HT1080 (cell line): ENCODE data around the gene CDADC1. TPM values are rescaled to one million over a fixed set of nuclear protein-coding genes. Genes with fewer than 3 reads are reported as not detected.

Experiments used
- DNase-seq: peaks from one replicate; pipeline ENCODE4 v3.0.0-alpha.2; 2015; ENCODE audit warnings: low read depth
- polyA plus RNA-seq, 2 experiments: library from polyadenylated mRNA; depleted of rRNA; stranded (reverse); fragments of >200 nt; gene quantifications; 2 replicates each; pipeline ENCODE4 v1.2.3, GENCODE V29; 2015
- total RNA-seq: library from RNA; depleted of rRNA; stranded (reverse); fragments of >200 nt; shearing (Covaris generic); gene quantifications from 2 replicates; pipeline ENCODE4 v1.2.3, GENCODE V29; 2014; rRNA removed

Gene CDADC1
- 1.3 and 2.8 TPM in 2 replicates for total RNA-seq
- 3.3 TPM in 2 replicates for polyA plus RNA-seq (2015; cell fraction: cytosol; rRNA removed)
- 2.5 and 3.5 TPM in 2 replicates for polyA plus RNA-seq (2015; cell fraction: nucleus; rRNA removed)

DNA sequence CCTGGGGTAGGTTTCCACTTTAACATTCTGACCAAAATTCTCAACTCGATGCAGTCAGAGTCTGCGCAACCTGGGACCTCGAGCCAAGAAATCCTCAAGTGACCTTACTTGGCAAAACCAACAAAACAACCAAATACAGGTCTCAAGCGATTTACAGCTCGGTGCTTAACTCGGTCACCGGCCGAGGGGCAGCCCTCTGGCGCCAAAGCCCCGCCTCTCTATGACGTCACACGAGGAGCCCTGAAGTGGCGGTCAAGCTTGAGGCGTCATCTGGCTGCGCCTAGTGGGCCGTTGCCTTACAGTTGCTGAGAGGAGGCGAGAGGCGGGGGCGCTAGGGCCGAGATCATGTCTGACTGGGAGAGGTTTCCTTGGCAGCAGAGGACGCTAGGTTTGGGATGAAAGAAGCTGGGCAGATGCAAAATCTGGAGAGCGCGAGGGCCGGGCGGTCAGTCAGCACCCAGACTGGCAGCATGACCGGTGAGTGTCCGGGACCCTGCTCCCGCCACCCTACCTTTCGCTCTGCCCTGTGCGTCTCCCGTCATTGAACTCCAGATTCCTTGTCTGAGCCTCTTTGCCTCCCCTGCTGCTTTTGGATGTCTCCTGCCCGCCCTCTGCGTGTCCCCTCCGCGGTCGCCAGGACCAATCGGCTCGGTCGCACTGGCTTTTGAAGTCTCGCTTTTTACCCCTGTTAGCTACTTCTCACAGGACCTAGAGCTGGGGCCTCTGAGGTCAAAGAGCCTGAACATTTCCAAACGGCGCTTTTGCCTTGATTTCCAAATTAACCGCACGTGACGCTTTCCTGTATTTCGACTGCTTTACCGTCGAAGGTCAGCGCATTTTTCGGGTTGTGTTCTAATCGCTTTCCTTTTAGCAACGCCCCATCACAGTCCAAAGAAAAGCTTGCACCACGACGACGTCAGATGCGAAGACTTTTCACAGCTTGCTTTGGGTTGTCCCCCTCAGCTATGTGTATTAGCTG, at the start of gene CDADC1:
Gene CDADC1 (plus strand): TSS at position 283 of the 979 bp plus-strand sequence. CDS start 113 bp downstream, at position 396.
- DNase-seq, result peak; percentile 91

DNA sequence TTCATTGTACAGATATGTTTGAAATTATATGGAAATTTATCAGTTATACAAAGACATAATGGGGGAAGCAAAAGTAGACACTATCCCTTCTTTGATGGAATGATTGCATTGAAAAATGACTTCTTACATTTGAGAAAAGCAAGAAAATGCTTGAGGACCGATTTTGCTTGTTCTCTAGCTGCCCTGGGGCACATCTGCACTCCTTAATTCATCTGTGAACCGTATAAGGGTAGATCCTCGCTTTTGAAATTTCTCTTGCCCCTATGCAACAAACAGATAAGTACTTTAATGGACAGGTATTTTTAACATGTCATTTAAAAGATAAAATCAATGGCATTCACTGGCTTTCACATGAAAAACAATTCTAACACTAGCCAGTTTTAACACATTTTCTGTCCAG, 41.1 kb upstream of the CDADC1 start:
- no peak for DNase-seq

GRCh38 chr13:49208619-49209018, 39.1 kb upstream of the CDADC1 start:
- DNase-seq, result no peak

- DNase-seq, result no peak
Observed at GRCh38 chr13:49210114-49210513, 37.6 kb upstream of the CDADC1 start.

DNA sequence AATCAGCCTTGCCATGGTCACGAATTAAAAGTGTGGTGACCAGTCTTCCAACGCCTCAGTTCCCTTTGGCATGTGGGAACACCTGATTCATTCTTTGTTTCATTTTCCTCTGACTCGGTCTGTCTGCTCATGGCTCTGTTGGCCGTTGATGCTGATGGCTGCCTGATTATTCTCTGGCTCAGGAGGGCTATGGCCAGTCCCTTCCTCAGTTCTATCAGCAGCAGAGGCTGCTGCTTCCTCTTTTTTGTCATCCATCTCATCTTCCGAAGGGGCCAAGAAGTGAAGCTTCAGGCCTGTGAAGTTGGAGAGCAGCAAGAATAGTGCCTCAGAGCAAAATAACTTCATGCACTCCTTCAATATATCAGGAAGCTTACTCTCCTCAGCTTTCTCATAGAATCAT, 37.1 kb upstream of the CDADC1 start:
- DNase-seq, result no peak

DNA sequence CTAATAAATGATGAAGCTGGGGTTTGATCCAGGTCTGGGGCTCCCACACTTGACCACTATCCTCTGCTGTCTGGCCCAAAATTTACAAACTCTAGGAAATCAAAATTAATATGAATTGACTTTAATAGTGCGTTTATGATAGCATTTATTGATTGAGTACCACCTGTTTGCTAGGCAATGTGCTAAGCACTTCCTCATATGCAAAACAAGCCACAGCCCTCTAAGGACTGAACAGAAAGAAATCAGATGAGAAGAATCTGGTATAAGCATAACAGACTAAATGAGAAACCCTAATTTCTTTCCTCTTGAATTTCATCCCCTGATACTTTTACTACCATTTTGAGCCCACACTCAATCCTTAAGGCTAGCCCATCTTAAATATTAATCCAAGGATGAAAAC, 34.2 kb upstream of the CDADC1 start:
- no peak for DNase-seq

- no peak for DNase-seq
Observed at GRCh38 chr13:49213997-49214916, 33.5 kb upstream of the CDADC1 start.

DNA sequence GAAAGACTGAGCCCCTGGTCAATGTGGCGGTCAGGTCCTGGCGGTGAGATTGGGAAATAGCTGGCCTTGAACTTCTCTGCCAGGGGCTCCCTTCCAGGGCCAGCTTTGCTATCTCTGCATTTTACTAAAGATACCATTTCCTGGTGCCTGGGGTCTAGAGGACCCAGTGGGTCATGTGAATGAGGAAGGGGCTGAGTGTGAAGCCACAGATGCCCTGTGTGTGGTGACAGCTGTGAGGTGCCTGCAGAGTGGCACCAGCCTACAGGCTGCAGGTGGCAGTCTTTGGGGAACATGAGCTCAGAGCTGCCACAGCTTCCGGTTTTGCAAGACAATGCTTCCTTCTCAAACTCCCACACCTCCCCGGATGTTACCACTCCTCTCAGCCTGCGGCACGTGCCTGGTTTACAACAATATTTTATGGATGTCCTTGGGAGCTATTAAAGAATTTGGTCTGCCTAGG, 32.8 kb upstream of the CDADC1 start:
- DNase-seq, result no peak

GRCh38 chr13:49216334-49216733, 31.4 kb upstream of the CDADC1 start:
- no peak for DNase-seq

DNA sequence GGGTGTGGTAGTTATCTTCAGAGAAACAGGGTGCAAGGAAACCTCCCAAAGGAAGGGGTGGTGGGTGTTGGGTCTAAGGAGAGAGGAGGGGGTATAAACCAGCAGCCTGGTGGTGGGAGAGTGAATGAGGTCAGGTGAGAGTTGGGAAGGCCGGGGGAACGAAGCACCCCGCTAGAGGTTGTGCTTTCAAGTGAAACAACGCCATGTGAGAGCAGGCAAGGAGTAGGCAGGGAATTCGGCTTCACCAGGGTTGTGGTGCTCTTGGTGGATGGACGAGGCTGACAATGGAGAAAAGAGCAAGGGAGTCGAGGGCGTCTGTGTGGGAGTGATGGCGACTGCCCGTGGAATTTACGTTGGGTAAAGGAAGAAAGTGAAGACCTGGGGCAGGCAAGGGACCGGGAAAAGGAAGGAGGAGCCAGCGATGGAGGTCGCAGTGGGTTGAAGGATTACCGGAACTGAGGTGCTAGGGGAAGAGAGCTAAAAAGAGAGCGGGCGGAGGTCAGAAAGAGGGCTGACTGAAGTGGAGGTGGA, 29.7 kb upstream of the CDADC1 start:
- no peak for DNase-seq

GRCh38 chr13:49218493-49219051, 29.2 kb upstream of the CDADC1 start:
- DNase-seq, result no peak

- no peak for DNase-seq
Observed at GRCh38 chr13:49219647-49220035, 28.1 kb upstream of the CDADC1 start.

DNA sequence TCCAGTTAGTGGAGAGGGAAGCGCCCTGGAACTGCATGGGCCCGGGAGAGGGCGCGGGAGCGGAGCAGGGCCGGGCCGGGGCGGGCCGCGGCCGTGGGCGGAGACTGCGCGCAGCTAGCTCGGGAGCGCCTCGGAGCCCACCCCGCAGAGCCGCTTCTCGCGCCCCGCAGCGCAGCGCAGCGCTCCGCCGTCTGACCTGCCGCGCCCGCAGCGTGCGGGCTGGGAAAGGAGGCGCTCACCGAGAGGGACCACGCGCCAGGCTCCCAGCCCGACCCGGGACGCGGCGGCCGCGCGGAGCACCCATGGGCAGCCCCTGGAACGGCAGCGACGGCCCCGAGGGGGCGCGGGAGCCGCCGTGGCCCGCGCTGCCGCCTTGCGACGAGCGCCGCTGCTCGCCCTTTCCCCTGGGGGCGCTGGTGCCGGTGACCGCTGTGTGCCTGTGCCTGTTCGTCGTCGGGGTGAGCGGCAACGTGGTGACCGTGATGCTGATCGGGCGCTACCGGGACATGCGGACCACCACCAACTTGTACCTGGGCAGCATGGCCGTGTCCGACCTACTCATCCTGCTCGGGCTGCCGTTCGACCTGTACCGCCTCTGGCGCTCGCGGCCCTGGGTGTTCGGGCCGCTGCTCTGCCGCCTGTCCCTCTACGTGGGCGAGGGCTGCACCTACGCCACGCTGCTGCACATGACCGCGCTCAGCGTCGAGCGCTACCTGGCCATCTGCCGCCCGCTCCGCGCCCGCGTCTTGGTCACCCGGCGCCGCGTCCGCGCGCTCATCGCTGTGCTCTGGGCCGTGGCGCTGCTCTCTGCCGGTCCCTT, 27.5 kb upstream of the CDADC1 start, which contains the start of gene MLNR:
Gene MLNR (plus strand): TSS at position 303 of the 820 bp plus-strand sequence. CDS start 0 bp downstream, at position 303.
- no peak for DNase-seq

- no peak for DNase-seq
Observed at GRCh38 chr13:49220856-49221589, 26.7 kb upstream of the CDADC1 start.

- no peak for DNase-seq
Observed at GRCh38 chr13:49221590-49221965, 26.1 kb upstream of the CDADC1 start.

GRCh38 chr13:49225223-49226042, 22.3 kb upstream of the CDADC1 start:
- no peak for DNase-seq

GRCh38 chr13:49226613-49227012, 21.1 kb upstream of the CDADC1 start:
- DNase-seq, result no peak

GRCh38 chr13:49234741-49235140, 13.0 kb upstream of the CDADC1 start:
- no peak for DNase-seq
